ENCODE results near the gene SOX13.

DNA sequence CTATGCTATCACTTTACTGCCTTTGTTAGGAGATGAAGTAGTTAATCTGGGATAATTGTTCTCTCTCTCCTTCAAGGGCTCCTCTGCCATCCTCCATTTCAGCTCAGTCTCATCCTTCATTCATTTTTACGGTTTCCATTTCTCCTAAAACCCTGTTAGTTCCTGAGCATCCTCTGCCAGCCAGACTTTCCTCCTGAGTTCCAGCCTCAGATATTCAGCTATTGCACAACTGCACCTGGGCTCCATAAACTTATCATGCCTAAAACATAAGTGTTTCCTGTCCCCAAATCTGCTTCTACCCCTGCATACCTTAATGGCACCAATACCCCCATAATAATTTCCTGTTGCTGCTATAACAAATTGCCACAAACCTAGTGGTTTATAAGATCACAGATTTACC lies 39.6 kb upstream of the SOX13 start:
- TF ChIP-seq, protein P1, sequence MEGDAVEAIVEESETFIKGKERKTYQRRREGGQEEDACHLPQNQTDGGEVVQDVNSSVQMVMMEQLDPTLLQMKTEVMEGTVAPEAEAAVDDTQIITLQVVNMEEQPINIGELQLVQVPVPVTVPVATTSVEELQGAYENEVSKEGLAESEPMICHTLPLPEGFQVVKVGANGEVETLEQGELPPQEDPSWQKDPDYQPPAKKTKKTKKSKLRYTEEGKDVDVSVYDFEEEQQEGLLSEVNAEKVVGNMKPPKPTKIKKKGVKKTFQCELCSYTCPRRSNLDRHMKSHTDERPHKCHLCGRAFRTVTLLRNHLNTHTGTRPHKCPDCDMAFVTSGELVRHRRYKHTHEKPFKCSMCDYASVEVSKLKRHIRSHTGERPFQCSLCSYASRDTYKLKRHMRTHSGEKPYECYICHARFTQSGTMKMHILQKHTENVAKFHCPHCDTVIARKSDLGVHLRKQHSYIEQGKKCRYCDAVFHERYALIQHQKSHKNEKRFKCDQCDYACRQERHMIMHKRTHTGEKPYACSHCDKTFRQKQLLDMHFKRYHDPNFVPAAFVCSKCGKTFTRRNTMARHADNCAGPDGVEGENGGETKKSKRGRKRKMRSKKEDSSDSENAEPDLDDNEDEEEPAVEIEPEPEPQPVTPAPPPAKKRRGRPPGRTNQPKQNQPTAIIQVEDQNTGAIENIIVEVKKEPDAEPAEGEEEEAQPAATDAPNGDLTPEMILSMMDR (IDR thresholded peaks at IDR 0.05), result no peak
- TF ChIP-seq POLR2A (IDR thresholded peaks at IDR 0.05), result no peak

Measured in transverse colon (tissue), 3 donors.